GM19438 (cell line): ENCODE data around the gene RAB36.

Source experiments
- ATAC-seq: cut with Tn5 transposase; IDR thresholded peaks from one replicate; pipeline ENCODE4 v1.9.1; 2021; ENCODE audit warnings: low read depth; ENCODE audit not compliant: unreplicated experiment

RAB36 gene

DNA sequence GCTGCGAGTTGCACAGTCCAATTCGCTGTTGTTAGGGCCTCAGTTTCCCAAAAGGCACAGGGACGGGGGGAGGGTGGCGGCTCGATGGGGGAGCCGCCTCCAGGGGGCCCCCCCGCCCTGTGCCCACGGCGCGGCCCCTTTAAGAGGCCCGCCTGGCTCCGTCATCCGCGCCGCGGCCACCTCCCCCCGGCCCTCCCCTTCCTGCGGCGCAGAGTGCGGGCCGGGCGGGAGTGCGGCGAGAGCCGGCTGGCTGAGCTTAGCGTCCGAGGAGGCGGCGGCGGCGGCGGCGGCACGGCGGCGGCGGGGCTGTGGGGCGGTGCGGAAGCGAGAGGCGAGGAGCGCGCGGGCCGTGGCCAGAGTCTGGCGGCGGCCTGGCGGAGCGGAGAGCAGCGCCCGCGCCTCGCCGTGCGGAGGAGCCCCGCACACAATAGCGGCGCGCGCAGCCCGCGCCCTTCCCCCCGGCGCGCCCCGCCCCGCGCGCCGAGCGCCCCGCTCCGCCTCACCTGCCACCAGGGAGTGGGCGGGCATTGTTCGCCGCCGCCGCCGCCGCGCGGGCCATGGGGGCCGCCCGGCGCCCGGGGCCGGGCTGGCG lies 35.1 kb downstream of the RAB36 start, which contains the start of gene BCR:
TSS of gene BCR (plus strand) at position 209 of the 592 bp plus-strand sequence. CDS start 452 bp downstream, outside the sequence.
- no peak for ATAC-seq

DNA sequence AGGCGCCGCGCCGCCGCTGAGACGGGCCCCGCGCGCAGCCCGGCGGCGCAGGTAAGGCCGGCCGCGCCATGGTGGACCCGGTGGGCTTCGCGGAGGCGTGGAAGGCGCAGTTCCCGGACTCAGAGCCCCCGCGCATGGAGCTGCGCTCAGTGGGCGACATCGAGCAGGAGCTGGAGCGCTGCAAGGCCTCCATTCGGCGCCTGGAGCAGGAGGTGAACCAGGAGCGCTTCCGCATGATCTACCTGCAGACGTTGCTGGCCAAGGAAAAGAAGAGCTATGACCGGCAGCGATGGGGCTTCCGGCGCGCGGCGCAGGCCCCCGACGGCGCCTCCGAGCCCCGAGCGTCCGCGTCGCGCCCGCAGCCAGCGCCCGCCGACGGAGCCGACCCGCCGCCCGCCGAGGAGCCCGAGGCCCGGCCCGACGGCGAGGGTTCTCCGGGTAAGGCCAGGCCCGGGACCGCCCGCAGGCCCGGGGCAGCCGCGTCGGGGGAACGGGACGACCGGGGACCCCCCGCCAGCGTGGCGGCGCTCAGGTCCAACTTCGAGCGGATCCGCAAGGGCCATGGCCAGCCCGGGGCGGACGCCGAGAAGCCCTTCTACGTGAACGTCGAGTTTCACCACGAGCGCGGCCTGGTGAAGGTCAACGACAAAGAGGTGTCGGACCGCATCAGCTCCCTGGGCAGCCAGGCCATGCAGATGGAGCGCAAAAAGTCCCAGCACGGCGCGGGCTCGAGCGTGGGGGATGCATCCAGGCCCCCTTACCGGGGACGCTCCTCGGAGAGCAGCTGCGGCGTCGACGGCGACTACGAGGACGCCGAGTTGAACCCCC lies 35.8 kb downstream of the RAB36 start:
- ATAC-seq: no peak

DNA sequence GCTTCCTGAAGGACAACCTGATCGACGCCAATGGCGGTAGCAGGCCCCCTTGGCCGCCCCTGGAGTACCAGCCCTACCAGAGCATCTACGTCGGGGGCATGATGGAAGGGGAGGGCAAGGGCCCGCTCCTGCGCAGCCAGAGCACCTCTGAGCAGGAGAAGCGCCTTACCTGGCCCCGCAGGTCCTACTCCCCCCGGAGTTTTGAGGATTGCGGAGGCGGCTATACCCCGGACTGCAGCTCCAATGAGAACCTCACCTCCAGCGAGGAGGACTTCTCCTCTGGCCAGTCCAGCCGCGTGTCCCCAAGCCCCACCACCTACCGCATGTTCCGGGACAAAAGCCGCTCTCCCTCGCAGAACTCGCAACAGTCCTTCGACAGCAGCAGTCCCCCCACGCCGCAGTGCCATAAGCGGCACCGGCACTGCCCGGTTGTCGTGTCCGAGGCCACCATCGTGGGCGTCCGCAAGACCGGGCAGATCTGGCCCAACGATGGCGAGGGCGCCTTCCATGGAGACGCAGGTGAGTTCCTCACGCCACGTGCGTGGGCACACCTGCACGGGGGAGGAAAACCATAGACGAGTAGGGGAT lies 36.5 kb downstream of the RAB36 start:
- no peak for ATAC-seq

DNA sequence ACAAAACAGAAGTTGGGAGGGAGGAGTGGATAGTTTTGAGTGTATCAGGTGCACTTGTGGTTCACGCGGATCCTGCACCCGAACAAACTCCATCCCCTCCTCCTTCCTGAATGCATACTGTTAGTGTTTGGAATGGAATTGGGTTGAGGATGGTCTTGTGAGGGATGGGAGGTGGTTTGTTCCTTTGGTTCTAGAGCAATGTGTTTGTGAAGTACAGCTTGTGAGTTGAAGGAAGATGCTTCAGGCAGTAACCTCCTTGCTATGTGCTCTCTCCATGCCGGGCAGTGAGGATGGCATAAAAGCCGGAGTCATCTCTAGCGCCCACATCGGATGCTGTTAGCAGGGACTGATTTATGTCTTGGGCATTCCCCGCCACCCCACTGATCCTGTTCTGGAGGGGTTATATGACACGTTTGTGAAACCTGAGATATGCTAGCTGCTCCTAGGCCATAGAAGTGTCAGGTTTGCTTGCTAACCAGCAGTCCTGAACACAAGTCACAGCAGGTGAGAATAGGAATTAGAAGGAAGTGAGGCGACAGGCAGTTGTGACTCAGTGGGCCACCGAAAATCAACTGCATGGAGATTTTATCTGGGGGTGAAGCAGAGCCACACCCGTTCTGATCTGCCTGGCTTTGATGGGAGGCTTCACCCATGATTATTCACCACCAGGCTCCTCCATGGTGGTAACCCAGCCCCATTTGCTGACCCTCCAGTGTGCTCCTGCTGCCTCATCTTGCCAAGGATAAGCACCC lies 37.2 kb downstream of the RAB36 start:
- no peak for ATAC-seq

DNA sequence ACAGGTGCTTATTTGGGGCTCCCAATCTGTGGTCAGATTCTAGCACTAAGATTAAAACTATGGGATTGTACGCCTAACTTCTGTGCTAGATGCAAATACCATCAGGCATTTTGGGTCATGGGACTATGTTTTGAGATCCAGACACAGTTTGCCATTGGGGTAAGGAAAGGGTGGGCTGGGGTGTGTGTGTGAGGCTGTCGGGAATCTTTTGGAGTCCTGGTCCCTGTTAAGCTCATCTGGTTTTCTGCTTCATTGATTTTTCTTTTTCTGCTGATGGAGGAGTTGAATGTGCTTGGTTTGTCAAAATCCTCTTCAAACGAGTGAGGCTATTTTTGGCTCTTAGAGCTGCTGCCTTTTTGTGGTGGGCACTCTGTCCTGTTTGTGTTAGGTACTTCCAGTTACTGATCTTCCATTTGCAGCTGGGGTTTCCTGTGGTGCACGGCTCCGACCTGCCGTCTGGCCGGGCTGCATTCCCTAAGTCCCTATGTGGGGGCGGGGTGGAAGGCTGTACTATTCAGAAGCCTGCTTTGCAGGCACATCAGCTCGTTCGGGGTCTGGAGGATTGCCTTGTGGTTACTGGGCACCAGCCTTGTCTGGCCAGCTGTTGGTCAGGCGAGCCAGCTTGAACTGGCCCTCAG lies 37.9 kb downstream of the RAB36 start:
- no peak for ATAC-seq

DNA sequence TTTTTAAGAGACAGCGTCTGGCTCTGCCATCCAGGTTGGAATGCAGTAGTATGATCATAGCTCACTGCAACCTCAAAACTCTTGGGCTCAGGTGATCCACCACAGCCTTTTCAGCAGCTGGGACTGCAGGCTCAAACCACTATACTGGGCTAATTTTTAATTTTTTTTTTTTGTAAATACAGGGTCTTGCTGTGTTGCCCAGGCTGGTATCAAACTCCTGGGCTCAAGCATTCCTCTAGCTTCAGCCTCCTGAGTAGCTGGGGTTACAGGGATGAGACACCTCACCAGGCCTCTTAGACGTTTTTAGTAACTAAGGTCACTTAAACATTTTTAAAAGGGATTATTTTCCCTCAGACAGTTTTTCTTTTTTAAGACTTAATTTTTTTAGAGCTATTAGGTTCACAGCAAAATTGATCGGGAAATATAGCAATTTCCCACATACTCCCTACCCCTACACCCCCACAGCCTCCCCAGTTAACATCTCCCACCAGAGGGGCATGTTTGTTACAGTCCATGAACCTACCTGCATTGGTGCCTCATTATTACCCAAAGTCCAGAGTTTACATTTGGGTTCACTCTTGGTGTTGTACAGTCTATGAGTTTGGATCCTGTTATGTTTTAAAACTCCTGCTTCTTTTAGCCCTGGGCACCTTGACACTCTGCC lies 39.0 kb downstream of the RAB36 start:
- ATAC-seq: no peak

DNA sequence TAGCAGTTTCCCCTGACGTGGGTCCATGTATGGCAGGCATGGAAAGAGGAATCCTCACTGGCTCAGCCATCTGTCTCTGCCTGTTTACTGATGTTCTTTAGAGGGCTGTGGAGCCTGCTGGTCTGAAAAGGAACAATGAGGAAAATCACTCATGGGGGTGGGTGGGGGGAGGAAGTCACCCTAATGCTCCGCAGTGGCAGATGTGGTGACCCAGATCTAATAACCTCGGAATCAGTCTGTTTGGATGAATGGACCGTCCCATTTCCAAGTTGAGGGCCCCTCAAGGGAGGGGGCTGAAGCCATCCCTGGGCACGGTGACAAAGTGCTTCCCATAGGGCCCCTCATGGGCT lies 39.5 kb downstream of the RAB36 start:
- no peak for ATAC-seq

DNA sequence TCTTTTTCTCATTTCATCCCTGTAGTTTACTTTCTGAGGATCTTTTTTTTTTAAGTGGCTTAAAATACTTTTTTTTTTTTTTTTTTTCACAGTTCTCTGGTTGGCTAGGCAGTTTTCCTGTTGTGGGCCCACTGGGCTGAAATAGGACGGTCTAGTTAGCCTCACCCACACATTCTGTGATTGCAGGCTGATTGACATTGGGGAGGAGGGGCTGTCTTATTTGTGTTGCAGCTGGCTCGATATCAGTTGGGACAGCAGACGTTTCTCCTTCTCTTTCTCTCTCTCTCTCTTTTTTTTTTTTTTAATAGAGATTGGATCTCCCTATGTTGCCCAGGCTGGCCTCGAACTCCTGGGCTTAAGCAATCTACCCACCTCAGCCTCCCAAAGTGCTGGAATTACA lies 41.9 kb downstream of the RAB36 start:
- no peak for ATAC-seq

DNA sequence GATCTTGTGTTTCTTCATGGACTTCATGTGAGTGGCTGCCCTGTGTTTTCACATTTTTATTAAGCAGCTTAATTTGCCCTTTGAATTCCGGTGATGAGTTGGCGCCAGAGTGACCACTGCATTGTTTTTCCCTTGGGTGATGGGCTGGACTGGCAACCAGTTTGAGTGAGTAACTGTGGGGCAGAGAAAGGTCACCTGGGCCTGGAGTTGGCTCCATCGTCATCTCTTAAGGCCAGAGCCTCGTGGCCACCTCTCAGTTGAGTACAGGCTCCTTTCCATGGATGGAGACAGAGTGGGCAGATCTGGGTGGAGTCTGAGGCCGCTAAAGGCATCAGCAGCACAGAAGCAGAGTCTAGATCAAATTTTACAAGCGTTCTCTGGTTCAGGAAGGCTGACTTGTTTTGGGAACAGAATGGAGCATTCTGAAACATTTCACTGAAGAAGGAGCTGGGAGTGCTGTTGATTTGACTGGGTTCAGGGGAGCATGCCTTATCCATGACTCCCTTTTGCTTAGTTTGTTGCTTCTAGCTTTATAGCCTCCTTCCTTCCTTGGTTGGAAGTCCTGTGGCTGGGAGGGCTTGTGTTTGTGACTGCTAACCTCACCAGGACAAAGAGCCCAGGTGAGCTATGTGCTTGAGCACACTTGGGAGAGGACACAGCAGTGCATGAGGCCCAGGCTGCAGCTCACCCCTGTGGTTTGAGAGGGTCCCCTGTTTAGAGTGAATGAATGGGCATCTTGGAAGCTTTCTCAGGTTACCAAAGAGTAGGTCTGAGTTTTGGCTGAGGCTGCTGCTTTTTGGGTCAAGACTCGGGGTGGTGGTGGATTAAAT lies 42.8 kb downstream of the RAB36 start:
- ATAC-seq: no peak

DNA sequence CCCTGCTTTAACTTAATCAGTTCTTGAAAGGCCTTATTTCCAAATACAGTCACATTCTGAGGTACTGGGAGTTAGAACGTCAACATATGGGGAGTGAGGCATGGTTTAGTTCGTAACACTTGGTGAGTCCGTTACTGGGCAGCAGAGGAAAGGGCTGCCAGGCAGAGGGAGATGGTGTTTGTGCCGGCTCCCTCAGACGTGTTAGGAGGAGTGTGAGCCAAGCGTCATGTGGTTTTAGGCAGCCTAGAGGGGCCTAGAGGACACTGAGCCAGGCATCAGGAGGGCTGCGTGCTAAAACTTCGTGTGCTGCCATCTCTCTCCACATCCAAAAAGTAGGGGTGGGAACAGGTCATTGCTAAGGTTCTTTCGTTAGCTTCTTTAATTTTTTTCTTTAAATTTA lies 45.2 kb downstream of the RAB36 start:
- no peak for ATAC-seq

DNA sequence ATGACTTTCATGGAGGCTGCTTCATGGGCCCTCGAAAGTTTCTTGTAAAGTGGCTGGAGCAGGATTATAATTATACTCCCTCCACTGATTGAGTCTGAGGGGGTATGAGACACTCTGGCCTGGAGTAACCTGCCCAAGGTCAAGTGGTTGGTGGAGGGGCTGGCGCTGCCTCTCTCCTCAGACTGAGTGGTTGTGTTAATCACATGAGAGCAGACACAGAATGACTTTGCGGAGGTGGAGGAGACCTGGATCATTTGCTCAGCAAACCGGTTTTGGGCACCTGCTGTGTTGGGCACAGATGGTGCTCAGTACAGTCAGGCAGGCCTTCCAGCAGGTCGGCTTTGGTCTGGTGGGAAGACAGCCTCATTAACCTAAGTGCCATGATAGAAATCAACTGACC lies 46.9 kb downstream of the RAB36 start:
- ATAC-seq: no peak

DNA sequence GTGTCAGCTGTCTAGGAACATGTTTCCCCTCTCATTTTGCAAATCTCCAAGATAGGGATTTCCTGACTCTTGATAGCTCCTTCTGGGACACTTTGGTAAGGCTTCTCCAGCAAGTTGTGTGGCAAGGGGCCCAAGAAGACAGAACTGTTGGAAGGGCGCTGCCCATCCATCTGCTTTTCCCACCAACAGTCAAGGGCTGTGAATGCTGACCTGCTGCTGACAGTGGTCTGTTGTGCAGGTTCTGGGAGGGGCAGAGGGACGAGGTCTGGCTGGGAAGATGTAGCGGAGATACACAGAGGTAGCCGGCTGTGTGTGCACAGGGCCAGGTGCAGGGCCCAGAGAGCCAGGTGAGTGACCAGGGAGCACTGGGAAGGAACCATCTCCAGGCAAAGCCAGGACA lies 47.3 kb downstream of the RAB36 start:
- no peak for ATAC-seq

DNA sequence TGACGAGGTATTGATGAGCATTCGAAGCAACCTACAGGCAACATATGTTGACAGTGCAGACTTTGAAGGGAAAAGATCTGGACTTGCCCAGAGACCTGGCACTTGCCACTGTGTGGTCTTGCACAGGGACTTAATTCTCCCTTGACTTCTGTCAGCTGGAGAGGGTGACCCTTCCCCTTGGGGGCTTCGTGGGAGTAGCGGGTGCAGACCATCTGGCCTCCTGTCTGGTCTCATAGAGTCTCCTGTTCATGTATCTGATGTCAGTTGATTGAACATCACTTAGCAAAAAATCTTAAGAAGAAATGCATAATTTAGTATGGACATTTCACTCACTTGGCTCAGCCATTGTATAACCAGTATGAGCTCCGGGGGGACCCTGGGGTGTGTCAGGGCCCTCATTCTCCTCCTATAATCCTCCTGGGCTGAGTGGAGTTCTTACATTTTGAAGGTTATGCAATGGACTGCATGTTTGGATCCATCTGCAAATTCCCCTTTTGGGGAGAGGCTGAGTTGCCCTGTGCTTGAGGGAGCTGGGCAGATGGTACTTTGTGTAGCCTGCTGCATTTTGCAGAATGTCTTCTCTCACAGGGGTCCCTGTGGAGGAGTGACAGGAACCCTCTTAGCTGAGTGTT lies 48.0 kb downstream of the RAB36 start:
- no peak for ATAC-seq

DNA sequence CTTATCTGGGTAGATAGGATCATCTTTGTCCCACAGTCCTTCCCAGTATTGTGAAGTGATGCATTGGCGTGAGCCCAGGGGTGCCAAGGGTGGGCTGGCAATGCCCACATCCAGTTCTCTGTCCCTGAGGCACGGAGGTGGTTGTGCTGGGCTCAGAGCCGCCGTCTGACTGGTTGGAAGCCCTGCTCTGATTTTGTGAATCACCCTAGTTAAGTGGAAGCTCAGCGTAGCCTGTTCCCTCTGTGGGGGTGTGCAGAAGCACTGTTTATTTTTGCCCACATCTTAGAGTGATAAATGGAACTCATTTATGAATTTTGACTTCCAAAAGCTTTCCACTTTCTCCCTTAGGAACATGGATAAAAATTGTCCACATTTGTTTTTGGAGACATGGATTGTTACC lies 48.6 kb downstream of the RAB36 start:
- no peak for ATAC-seq

DNA sequence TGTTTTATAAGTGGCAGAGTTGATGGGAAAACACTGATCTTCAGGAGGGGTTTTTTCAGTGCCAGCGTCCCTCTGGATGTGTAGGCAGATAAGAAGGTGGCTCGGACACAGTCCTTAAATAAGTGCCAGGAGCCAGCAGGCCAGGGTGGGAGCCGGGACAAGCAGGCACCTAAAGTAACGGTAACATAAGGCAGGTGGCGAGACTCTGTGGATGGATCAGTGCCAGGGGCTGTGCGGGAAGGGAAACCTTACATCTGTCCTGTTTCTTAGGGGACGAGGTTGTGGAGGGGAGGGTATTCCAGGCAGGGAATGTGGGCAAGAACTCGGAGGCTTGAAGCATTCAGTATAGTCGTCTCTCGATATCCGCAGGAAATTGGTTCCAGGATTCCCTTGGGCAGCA lies 50.9 kb downstream of the RAB36 start:
- ATAC-seq: no peak

DNA sequence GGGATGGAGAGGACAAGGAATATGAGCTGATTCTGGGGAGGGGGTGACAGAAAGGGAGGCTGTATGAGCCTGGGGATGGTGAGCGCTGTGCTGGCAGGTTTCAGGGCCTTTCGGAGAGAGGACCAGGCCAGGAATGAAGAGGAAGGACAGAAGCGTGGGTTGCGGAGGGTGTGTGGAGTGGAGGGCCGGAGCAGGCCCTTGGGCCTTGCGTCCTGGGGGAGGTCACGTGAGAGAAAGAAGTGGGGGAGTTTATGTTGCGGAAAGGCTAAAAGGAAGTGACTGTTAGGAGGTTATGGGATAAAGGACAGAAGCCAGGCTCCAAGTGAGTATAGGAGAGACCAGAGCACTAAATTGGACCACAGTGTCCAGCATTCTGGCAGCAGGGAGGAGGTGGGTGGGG lies 52.6 kb downstream of the RAB36 start:
- no peak for ATAC-seq

DNA sequence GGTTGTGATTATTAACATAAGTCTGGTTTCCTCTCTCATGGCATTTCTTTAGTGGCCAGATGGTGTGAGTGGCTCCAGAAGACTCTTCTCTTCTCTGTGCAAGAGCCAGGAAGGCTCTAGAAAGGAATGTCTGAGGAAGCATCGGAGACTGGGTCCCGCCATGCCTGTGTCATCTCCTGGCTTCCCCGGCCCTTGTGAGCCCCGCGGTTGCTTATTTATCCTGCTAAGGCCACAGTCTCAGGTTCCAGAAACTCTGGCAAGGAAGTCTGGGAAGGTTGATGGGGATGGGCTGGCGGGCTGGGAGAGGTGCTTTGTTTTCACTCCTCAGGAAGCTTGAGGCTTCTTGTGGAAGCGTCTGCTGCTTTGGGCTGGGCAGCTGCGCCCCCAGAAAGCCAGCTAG lies 53.9 kb downstream of the RAB36 start:
- no peak for ATAC-seq

DNA sequence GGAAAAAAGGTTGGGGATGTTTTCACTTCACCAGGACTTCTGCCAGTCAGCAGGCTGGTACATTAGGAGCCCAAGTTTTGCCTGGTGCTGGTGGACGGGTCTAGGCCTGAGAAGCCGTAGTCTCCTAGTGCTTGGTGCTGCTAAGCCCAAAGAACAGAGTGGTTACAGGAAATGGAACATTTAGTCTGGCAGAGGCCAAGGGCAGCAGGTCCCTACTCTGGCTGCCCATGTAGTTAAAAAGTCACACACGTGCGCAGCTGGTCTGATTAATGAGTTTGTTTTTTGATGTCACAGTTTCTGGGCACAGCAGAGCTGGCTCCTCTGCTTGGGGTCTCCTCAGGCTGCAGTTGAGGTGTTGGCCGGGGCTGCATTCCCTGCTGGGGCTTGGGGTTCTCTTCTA lies 55.6 kb downstream of the RAB36 start:
- no peak for ATAC-seq
